HG03565 (cell line): Measurements from ENCODE around the gene KLHL2.

Source experiments
- ATAC-seq: cut with Tn5 transposase; IDR thresholded peaks from one replicate; pipeline ENCODE4 v1.9.1; 2021; ENCODE audit warnings: mild to moderate bottlenecking, moderate library complexity; ENCODE audit not compliant: unreplicated experiment

The KLHL2 gene

DNA sequence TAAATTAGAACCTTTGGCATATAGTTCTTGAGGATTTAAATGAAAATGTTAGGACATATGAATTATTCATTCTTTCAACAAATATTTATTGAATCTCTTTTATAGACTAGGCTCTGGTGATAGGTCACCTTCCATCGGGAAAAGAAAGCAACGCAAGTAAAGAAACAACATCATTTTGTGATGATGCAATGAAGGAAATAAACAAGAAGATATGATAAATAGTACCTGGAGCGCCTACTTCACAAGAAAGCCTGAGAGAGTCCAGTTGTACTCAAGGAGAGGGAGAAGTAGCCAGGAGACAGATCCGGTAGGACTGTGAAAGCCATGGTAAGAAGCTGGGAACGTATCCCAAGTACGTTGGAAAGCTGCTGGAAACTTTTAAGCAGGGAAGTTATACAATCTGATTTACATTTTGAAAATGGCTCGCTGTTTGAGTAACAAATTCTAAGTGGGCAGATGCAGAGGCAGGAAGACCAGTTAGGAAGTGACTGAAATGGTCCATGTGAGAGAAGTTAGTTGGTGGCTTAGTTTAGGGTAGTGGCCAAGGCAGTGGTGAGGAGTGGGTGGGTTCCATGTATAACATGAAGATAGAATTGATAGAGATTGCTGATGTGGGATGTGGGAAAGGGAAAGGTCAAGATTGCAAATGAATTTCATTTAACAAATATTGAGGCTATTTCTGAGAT is 153.8 kb downstream of the KLHL2 start:
- ATAC-seq, result no peak

GRCh38 chr4:165361810-165362209 is 154.4 kb downstream of the KLHL2 start:
- ATAC-seq, result no peak

- ATAC-seq, result no peak
These were observed 157.2 kb downstream of the KLHL2 start for GRCh38 chr4:165364452-165365080.

- ATAC-seq, result no peak
These were observed 159.7 kb downstream of the KLHL2 start for GRCh38 chr4:165367040-165367439.

DNA sequence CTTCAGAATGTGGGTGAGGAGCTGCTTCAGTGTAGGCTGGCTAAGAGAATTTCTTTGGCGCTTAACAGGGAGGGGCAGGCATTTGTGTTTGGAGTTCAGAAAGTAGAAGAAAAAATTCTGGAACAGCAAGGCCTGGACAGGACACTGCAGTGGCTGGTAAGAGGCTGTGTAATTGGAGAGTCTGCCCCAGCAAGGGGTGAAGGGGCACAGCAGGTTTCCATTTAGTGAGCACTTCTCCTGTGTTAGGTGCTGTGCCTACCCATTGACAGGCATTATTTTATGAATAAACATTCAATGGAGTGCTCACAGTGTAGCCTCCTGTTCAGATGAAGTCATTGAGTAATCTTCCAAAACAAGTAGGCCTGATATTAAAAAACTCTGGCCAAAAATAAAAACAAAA is 160.8 kb downstream of the KLHL2 start:
- no peak for ATAC-seq

DNA sequence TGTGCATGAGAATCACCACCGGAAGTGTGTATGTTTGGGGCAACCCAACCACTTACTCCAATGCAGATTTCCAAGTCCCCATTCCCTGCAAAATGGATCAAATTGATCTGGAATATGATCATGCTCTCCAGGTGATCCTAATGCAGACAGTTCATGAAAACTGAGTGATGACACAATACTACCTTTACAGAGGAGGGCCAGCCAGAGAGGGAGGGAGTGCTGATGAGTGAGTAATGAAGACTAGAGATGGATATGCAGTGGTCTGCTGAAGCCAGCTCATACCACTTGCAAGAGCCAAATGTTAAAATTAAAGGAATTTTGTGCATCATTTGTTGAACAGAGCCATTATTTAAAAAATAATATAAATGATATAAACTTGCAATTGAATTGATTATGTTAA is 161.2 kb downstream of the KLHL2 start:
- ATAC-seq, result no peak

GRCh38 chr4:165369522-165369921 is 162.2 kb downstream of the KLHL2 start:
- ATAC-seq, result no peak

- no peak for ATAC-seq
These were observed 163.2 kb downstream of the KLHL2 start for GRCh38 chr4:165370530-165370929.
